H9 (cell line): ENCODE results near the gene CYP1A1. TPM values are rescaled to one million over a fixed set of nuclear protein-coding genes. Genes with fewer than 3 reads are reported as not detected.

Source experiments
- DNase-seq: peaks from one replicate; pipeline ENCODE4 v3.0.0-alpha.2; 2017
- H2AFZ ChIP-seq: one replicate; pipeline ENCODE4 v1.6.1; 2013; ENCODE audit warnings: mild to moderate bottlenecking, low read length, control low read depth, moderate library complexity
- H2AK5ac ChIP-seq: 2 replicates; pipeline ENCODE4 v1.6.1; 2013; ENCODE audit warnings: low read length, control low read depth, mixed read lengths; ENCODE audit not compliant: insufficient read length
- H2BK120ac ChIP-seq: one replicate; pipeline ENCODE4 v1.6.1; 2013; ENCODE audit warnings: low read depth, mild to moderate bottlenecking, low read length, control low read depth, inconsistent platforms; ENCODE audit not compliant: poor library complexity, severe bottlenecking
- H2BK12ac ChIP-seq: 2 replicates; pipeline ENCODE4 v1.6.1; 2013; ENCODE audit warnings: low read length, control low read depth, mixed read lengths, low read depth; ENCODE audit not compliant: insufficient read length
- H2BK15ac ChIP-seq: 2 replicates; pipeline ENCODE4 v1.6.1; 2013; ENCODE audit warnings: low read depth, low read length, control low read depth
- H2BK20ac ChIP-seq: one replicate; pipeline ENCODE4 v1.6.1; 2013; ENCODE audit warnings: low read depth, mild to moderate bottlenecking, low read length, control low read depth, inconsistent platforms; ENCODE audit not compliant: poor library complexity, severe bottlenecking
- H2BK5ac ChIP-seq: 2 replicates; pipeline ENCODE4 v1.6.1; 2013; ENCODE audit warnings: low read length, control low read depth, mixed read lengths; ENCODE audit not compliant: insufficient read length
- H3K14ac ChIP-seq: 2 replicates; pipeline ENCODE4 v1.6.1; 2013; ENCODE audit warnings: low read length, control low read depth; ENCODE audit not compliant: insufficient read depth
- H3K18ac ChIP-seq: 2 replicates; pipeline ENCODE4 v1.6.1; 2013; ENCODE audit warnings: low read depth, mild to moderate bottlenecking, mixed read lengths, low read length, control low read depth; ENCODE audit not compliant: insufficient read length
- H3K23ac ChIP-seq: 2 replicates; pipeline ENCODE4 v1.6.1; 2013; ENCODE audit warnings: low read length, control low read depth, mixed read lengths, low read depth; ENCODE audit not compliant: insufficient read length
- H3K23me2 ChIP-seq: 2 replicates; pipeline ENCODE4 v1.6.1; 2013; ENCODE audit warnings: low read depth, mild to moderate bottlenecking, mixed read lengths, low read length, control low read depth; ENCODE audit not compliant: insufficient read length, poor library complexity, severe bottlenecking
- H3K27ac ChIP-seq: 2 replicates; pipeline ENCODE4 v1.5.1; 2013; ENCODE audit warnings: low read length, control low read depth, mixed read lengths, low read depth; ENCODE audit not compliant: insufficient read length
- H3K27me3 ChIP-seq: 2 replicates; pipeline ENCODE4 v1.6.1; 2013; ENCODE audit warnings: low read length, control low read depth, inconsistent platforms; ENCODE audit not compliant: insufficient read depth
- H3K4ac ChIP-seq: 2 replicates; pipeline ENCODE4 v1.6.1; 2013; ENCODE audit warnings: low read depth, mild to moderate bottlenecking, control low read depth, inconsistent platforms, low read length, moderate library complexity
- H3K4me1 ChIP-seq: 2 replicates; pipeline ENCODE4 v1.6.1; 2013; ENCODE audit warnings: low read length, control low read depth, inconsistent platforms; ENCODE audit not compliant: insufficient read depth
- H3K4me2 ChIP-seq: 2 replicates; pipeline ENCODE4 v1.6.1; 2013; ENCODE audit warnings: low read length, control low read depth, mixed read lengths; ENCODE audit not compliant: insufficient read length, insufficient read depth
- H3K56ac ChIP-seq: 2 replicates; pipeline ENCODE4 v1.6.1; 2013; ENCODE audit warnings: low read depth, mild to moderate bottlenecking, mixed read lengths, low read length, control low read depth; ENCODE audit not compliant: insufficient read length
- H3K79me1 ChIP-seq: 2 replicates; pipeline ENCODE4 v1.6.1; 2013; ENCODE audit warnings: low read depth, mild to moderate bottlenecking, moderate library complexity, low read length, control low read depth, inconsistent platforms; ENCODE audit not compliant: insufficient read depth, poor library complexity, severe bottlenecking
- H3K79me2 ChIP-seq: 2 replicates; pipeline ENCODE4 v1.6.1; 2013; ENCODE audit warnings: low read length, control low read depth, inconsistent platforms; ENCODE audit not compliant: insufficient read depth
- H3K9ac ChIP-seq: 2 replicates; pipeline ENCODE4 v1.6.1; 2013; ENCODE audit warnings: low read length, control low read depth, mixed read lengths; ENCODE audit not compliant: insufficient read length; ENCODE audit errors: extremely low read depth
- H3K9me3 ChIP-seq: one replicate; pipeline ENCODE4 v1.6.1; 2013; ENCODE audit warnings: low read depth, low read length, inconsistent platforms; ENCODE audit not compliant: control insufficient read depth
- H3T11ph ChIP-seq: one replicate; pipeline ENCODE4 v1.6.1; 2013; ENCODE audit warnings: mild to moderate bottlenecking, low read length, control low read depth, inconsistent platforms
- H4K20me1 ChIP-seq: one replicate; pipeline ENCODE4 v1.6.1; 2013; ENCODE audit not compliant: control insufficient read depth, insufficient read length, insufficient read depth
- H4K5ac ChIP-seq: 2 replicates; pipeline ENCODE4 v1.6.1; 2013; ENCODE audit warnings: low read depth, mild to moderate bottlenecking, mixed read lengths, low read length, control low read depth; ENCODE audit not compliant: insufficient read length
- H4K8ac ChIP-seq: replicated peaks from 2 replicates; pipeline ENCODE4 v1.6.1; 2013; ENCODE audit warnings: low read length, control low read depth, mixed read lengths, low read depth; ENCODE audit not compliant: insufficient read length
- H4K91ac ChIP-seq: 2 replicates; pipeline ENCODE4 v1.6.1; 2013; ENCODE audit warnings: low read depth, mild to moderate bottlenecking, moderate library complexity, mixed read lengths, low read length, control low read depth; ENCODE audit not compliant: insufficient read length
- H3K27ac Mint-ChIP-seq, 3 experiments: 2 replicates in 2 of 3; 3 replicates in 1 of 3; pipeline ENCODE4 v1.8.0; 2020 to 2021; ENCODE audit warnings: mixed read lengths in 3 of 3, mild to moderate bottlenecking in 1 of 3, moderate library complexity in 1 of 3
- H3K27me3 Mint-ChIP-seq: 2 replicates; pipeline ENCODE4 v1.8.0; 2021; ENCODE audit warnings: low read depth, mild to moderate bottlenecking, moderate library complexity, mixed read lengths
- H3K36me3 Mint-ChIP-seq, 3 experiments: 2 replicates in 2 of 3; 3 replicates in 1 of 3; pipeline ENCODE4 v1.8.0; 2020 to 2021; ENCODE audit warnings: low read depth in 3 of 3, mixed read lengths in 3 of 3; ENCODE audit not compliant: insufficient read depth in 1 of 3
- H3K4me1 Mint-ChIP-seq, 2 experiments: 2 replicates each; pipeline ENCODE4 v1.8.0; 2020; ENCODE audit warnings: mixed read lengths in 2 of 2
- H3K4me3 Mint-ChIP-seq, 2 experiments: 2 replicates in 1 of 2; 3 replicates in 1 of 2; pipeline ENCODE4 v1.8.0; 2020 to 2021; ENCODE audit warnings: mild to moderate bottlenecking in 2 of 2, mixed read lengths in 2 of 2, moderate library complexity in 1 of 2
- H3K9me3 Mint-ChIP-seq, 2 experiments: 2 replicates in 1 of 2; 3 replicates in 1 of 2; pipeline ENCODE4 v1.8.0; 2020; ENCODE audit warnings: mild to moderate bottlenecking in 2 of 2, mixed read lengths in 2 of 2, moderate library complexity in 1 of 2
- WGBS: extraction: QIAGEN DNeasy Blood & Tissue Kit; methylation state at CpG from one replicate; pipeline ENCODE4 v1.1.7; 2013; ENCODE audit warnings: missing lambda C conversion rate, low lambda C conversion rate, mixed read lengths; ENCODE audit not compliant: insufficient read length; ENCODE audit errors: extremely low coverage; 5-methylcytosine and 5-hydroxymethylcytosine counted together
- total RNA-seq: library from RNA; stranded (reverse); gene quantifications from 2 replicates; pipeline ENCODE4 v1.2.1, GENCODE V29; 2021
- TF ChIP-seq, protein P1 (sequence below): fragments of 200-600 bp; sonication (generic); conservative IDR thresholded peaks from 3 replicates; pipeline ENCODE4 v1.8.0; 2021; ENCODE audit warnings: antibody characterized with exemption, mild to moderate bottlenecking

The CYP1A1 gene
- total RNA-seq, 1 experiment from 2014 or later: 0.33 TPM

DNA sequence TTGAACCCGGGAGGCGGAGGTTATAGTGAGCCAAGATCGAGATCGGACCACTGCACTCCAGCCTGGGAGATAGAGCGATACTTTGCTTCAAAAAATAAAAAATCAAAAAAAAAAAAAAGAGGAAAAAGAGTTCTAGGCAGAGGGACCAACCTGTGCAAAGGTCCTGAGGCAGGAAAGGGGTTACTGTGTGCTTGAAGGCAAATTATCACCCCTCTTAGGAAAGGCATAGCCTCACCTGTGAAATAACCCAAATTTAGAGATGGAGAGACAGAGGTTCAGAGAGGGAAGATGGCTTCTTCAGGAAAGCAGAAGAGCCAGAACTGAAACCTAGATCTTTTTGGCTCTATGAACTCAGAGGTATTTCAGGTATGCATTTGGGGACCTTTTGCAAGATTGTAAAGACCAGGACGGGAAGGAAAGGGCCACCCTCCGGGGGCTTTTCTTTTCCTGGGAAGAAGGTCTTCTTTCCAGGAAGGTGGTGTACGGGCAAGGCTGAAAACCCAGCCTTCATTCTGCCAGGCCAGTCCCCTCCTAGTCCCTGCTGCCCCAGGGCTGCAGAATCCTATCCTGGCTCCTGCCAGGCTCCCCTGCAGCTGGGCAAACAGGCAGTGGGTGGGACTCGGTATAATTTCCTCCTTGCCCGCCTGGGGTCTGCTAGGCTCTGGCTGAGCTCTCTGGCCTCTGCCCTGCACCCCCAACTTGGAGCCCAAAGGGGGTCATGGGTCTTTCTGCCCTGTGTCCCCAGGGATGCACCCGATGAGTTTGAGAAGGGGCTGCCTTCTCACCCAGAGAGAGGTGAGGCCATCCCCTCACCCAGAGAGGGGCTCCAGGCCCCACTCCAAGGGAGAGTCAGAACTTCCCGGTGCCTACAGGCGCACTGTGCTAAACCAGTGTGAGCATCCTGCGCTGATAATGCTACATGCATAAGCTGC lies 42.1 kb upstream of the CYP1A1 start:
- Histone ChIP-seq H3K23ac (no peak overlapping the region), H3K9me3 (no peaks in the 10 kb centered on the region), H4K20me1 (no peaks in the 10 kb centered on the region), H3K14ac (no peak overlapping the region; the same call in 1 of the 2 replicates), H3K4me2 (no peak overlapping the region), H2BK15ac (no peak overlapping the region), H4K5ac (no peak overlapping the region), H3K23me2 (no peaks in the 10 kb centered on the region), H3K56ac (no peak overlapping the region), H2AFZ (no peak overlapping the region), H2BK12ac (no peak overlapping the region), H2BK5ac (no peak overlapping the region), H4K8ac (no peak overlapping the region), H3T11ph (no peak overlapping the region), H3K79me2 (no peaks in the 10 kb centered on the region), H2BK20ac (no peak overlapping the region), H3K27me3 (no peaks in the 10 kb centered on the region; the same call in 1 of the 2 replicates), H4K91ac (no peak overlapping the region), H3K9ac (no peak overlapping the region), H2AK5ac (no peak overlapping the region), H3K18ac (no peak overlapping the region), H3K4me1 (no peaks in the 10 kb centered on the region; the same call in 1 of the 2 replicates), H3K4ac (no peak overlapping the region), H3K79me1 (no peaks in the 10 kb centered on the region), H3K27ac (no peak overlapping the region), H2BK120ac (no peak overlapping the region)
- peaks cover 32% of the 10 kb centered on the region for H3K27me3 Mint-ChIP-seq
- H3K4me3 Mint-ChIP-seq: no peak overlapping the region
- no peak for DNase-seq
- no peaks in the 10 kb centered on the region for H3K9me3 Mint-ChIP-seq
- H3K36me3 Mint-ChIP-seq: no peaks in the 10 kb centered on the region
- no CpG with 5 or more reads among the region's 14 CpGs for WGBS
- no peak overlapping the region for H3K27ac Mint-ChIP-seq
- peaks cover 13 to 23% of the 10 kb centered on the region in 2 experiments for H3K4me1 Mint-ChIP-seq
- TF ChIP-seq, protein P1, sequence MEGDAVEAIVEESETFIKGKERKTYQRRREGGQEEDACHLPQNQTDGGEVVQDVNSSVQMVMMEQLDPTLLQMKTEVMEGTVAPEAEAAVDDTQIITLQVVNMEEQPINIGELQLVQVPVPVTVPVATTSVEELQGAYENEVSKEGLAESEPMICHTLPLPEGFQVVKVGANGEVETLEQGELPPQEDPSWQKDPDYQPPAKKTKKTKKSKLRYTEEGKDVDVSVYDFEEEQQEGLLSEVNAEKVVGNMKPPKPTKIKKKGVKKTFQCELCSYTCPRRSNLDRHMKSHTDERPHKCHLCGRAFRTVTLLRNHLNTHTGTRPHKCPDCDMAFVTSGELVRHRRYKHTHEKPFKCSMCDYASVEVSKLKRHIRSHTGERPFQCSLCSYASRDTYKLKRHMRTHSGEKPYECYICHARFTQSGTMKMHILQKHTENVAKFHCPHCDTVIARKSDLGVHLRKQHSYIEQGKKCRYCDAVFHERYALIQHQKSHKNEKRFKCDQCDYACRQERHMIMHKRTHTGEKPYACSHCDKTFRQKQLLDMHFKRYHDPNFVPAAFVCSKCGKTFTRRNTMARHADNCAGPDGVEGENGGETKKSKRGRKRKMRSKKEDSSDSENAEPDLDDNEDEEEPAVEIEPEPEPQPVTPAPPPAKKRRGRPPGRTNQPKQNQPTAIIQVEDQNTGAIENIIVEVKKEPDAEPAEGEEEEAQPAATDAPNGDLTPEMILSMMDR: no peak
